IMR-90 (cell line): ENCODE data around the gene EPHA6. TPM values are rescaled to one million over a fixed set of nuclear protein-coding genes. Genes with fewer than 3 reads are reported as not detected.

Experiments
- ATAC-seq: fragments of 200-7000 bp; cut with Tn5 transposase; 2 replicates; pipeline ENCODE4 v1.9.1; 2020; ENCODE audit warnings: low read depth, mild to moderate bottlenecking, moderate library complexity
- BruUV-seq: library from RNA; stranded (reverse); fragments of 400-500 nt; replicated peaks from 2 replicates; lab custom pipeline; 2021; lab: Mats Ljungman, UMichigan
- CTCF ChIA-PET: fragments of 300-600 bp; formaldehyde crosslinking; extraction: SDS; loops from one replicate; lab custom pipeline; 2021; ENCODE audit warnings: antibody characterized with exemption; lab: Yijun Ruan, JAX
- POLR2A ChIA-PET: fragments of 300-600 bp; sonication (Branson Sonifier 250); formaldehyde crosslinking; loops from one replicate; lab custom pipeline; 2022; ENCODE audit warnings: antibody characterized with exemption; ENCODE audit not compliant: unreplicated experiment; lab: Charles Lee
- DNase-seq: peaks from one replicate; pipeline ENCODE4 v3.0.0; 2013
- H2AFZ ChIP-seq: replicated peaks from 2 replicates; pipeline ENCODE3; 2013; ENCODE audit warnings: low read length, mild to moderate bottlenecking; ENCODE audit not compliant: poor library complexity
- H2AK5ac ChIP-seq: 2 replicates; pipeline ENCODE4 v1.6.1; 2013; ENCODE audit warnings: low read depth, low read length, inconsistent platforms
- H2AK9ac ChIP-seq: replicated peaks from 2 replicates; pipeline ENCODE3; 2013; ENCODE audit warnings: mild to moderate bottlenecking, low read depth, low read length, moderate library complexity; ENCODE audit not compliant: poor library complexity
- H2BK120ac ChIP-seq: 2 replicates; pipeline ENCODE4 v1.6.1; 2013; ENCODE audit warnings: low read depth, low read length, inconsistent platforms
- H2BK15ac ChIP-seq: 3 replicates; pipeline ENCODE4 v1.6.1; 2013; ENCODE audit warnings: low read depth, low read length, inconsistent platforms
- H2BK20ac ChIP-seq: 2 replicates; pipeline ENCODE4 v1.6.1; 2013; ENCODE audit warnings: low read depth, mild to moderate bottlenecking, inconsistent platforms, low read length, moderate library complexity
- H2BK5ac ChIP-seq: 2 replicates; pipeline ENCODE4 v1.6.1; 2013; ENCODE audit warnings: mild to moderate bottlenecking, low read depth, low read length, inconsistent platforms; ENCODE audit not compliant: poor library complexity, severe bottlenecking
- H3K14ac ChIP-seq: replicated peaks from 2 replicates; pipeline ENCODE4 v1.6.1; 2013; ENCODE audit warnings: low read depth, low read length, inconsistent platforms
- H3K18ac ChIP-seq: 2 replicates; pipeline ENCODE4 v1.6.1; 2013; ENCODE audit warnings: low read depth, low read length, control low read depth
- H3K23ac ChIP-seq: 2 replicates; pipeline ENCODE4 v1.6.1; 2013; ENCODE audit warnings: low read depth, low read length, inconsistent platforms
- H3K27ac ChIP-seq: 2 replicates; pipeline ENCODE4 v1.5.1; 2013; ENCODE audit warnings: mild to moderate bottlenecking, control low read depth, low read length; ENCODE audit not compliant: insufficient read depth
- H3K27me3 ChIP-seq: 2 replicates; pipeline ENCODE4 v1.6.1; 2013; ENCODE audit warnings: low read length; ENCODE audit not compliant: control insufficient read depth, insufficient read depth
- H3K36me3 ChIP-seq: 2 replicates; pipeline ENCODE4 v1.6.1; 2013; ENCODE audit warnings: low read length, mixed read lengths; ENCODE audit not compliant: control insufficient read depth, insufficient read depth
- H3K4ac ChIP-seq: 2 replicates; pipeline ENCODE4 v1.6.1; 2013; ENCODE audit warnings: low read depth, low read length, inconsistent platforms
- H3K4me1 ChIP-seq: 2 replicates; pipeline ENCODE4 v1.6.1; 2013; ENCODE audit warnings: low read length, mixed read lengths; ENCODE audit not compliant: control insufficient read depth, insufficient read depth
- H3K4me2 ChIP-seq: 2 replicates; pipeline ENCODE4 v1.6.1; 2013; ENCODE audit warnings: low read depth, mild to moderate bottlenecking, control low read depth, low read length, moderate library complexity
- H3K4me3 ChIP-seq: 2 replicates; pipeline ENCODE4 v1.5.1; 2013; ENCODE audit warnings: low read depth, mild to moderate bottlenecking, control low read depth, low read length, moderate library complexity; ENCODE audit not compliant: insufficient read depth
- H3K56ac ChIP-seq: 2 replicates; pipeline ENCODE4 v1.6.1; 2013; ENCODE audit warnings: low read length, inconsistent platforms; ENCODE audit not compliant: insufficient read depth; ENCODE audit errors: extremely low read depth
- H3K79me1 ChIP-seq, 2 experiments: 2 replicates each; pipeline ENCODE4 v1.6.1; 2013; ENCODE audit warnings: low read length in 2 of 2, inconsistent platforms in 1 of 2, low read depth in 1 of 2
- H3K9ac ChIP-seq: 2 replicates; pipeline ENCODE4 v1.6.1; 2013; ENCODE audit warnings: low read depth, low read length, control low read depth
- H3K9me1 ChIP-seq: 2 replicates; pipeline ENCODE4 v1.6.1; 2013; ENCODE audit warnings: low read length, inconsistent platforms; ENCODE audit not compliant: insufficient read depth
- H3K9me3 ChIP-seq: 2 replicates; pipeline ENCODE4 v1.6.1; 2013; ENCODE audit warnings: low read length; ENCODE audit not compliant: control insufficient read depth, insufficient read depth
- H4K20me1 ChIP-seq: 2 replicates; pipeline ENCODE4 v1.6.1; 2013; ENCODE audit warnings: low read length, inconsistent platforms; ENCODE audit not compliant: insufficient read depth
- H4K5ac ChIP-seq: 2 replicates; pipeline ENCODE4 v1.6.1; 2013; ENCODE audit warnings: mild to moderate bottlenecking, low read depth, low read length, control low read depth
- H4K8ac ChIP-seq, 2 experiments: 2 replicates each; pipeline ENCODE4 v1.6.1; 2013; ENCODE audit warnings: low read depth in 2 of 2, low read length in 2 of 2, control low read depth in 1 of 2, inconsistent platforms in 1 of 2
- H4K91ac ChIP-seq: 2 replicates; pipeline ENCODE4 v1.6.1; 2013; ENCODE audit warnings: low read depth, low read length, inconsistent platforms; ENCODE audit not compliant: insufficient read depth
- BHLHE40 ChIP-seq: fragments of 150-350 bp; IDR thresholded peaks from 2 replicates; pipeline ENCODE4 v1.6.1; 2016; ENCODE audit warnings: mild to moderate bottlenecking, low read depth, low read length
- CEBPB ChIP-seq: IDR thresholded peaks from 2 replicates; pipeline ENCODE4 v1.6.1; 2012; ENCODE audit warnings: low read depth, low read length, improper control_type of control experiment
- CHD1 ChIP-seq: IDR thresholded peaks from 2 replicates; pipeline ENCODE4 v1.6.1; 2012; ENCODE audit warnings: low read depth, low read length, improper control_type of control experiment
- FOS ChIP-seq: fragments of 150-350 bp; IDR thresholded peaks from 2 replicates; pipeline ENCODE4 v1.6.1; 2016; ENCODE audit warnings: low read depth, low read length
- MAFK ChIP-seq: IDR thresholded peaks from 2 replicates; pipeline ENCODE4 v1.6.1; 2012; ENCODE audit warnings: low read depth, low read length, improper control_type of control experiment
- MAZ ChIP-seq: IDR thresholded peaks from 2 replicates; pipeline ENCODE4 v1.6.1; 2012; ENCODE audit warnings: low read depth, mild to moderate bottlenecking, low read length, improper control_type of control experiment, moderate library complexity, borderline replicate concordance
- MXI1 ChIP-seq: IDR thresholded peaks from 2 replicates; pipeline ENCODE4 v1.6.1; 2012; ENCODE audit warnings: low read depth, mild to moderate bottlenecking, low read length, moderate library complexity, borderline replicate concordance
- NFE2L2 ChIP-seq: fragments of 150-350 bp; IDR thresholded peaks from 2 replicates; pipeline ENCODE4 v1.6.1; 2016; ENCODE audit warnings: low read depth, mild to moderate bottlenecking, low read length
- POLR2A ChIP-seq: IDR thresholded peaks from 2 replicates; pipeline ENCODE4 v1.6.1; 2012; ENCODE audit warnings: mild to moderate bottlenecking, low read depth, low read length
- RAD21 ChIP-seq: IDR thresholded peaks from 2 replicates; pipeline ENCODE4 v1.6.1; 2012; ENCODE audit warnings: low read length, improper control_type of control experiment
- RCOR1 ChIP-seq: IDR thresholded peaks from 2 replicates; pipeline ENCODE4 v1.6.1; 2012; ENCODE audit warnings: mild to moderate bottlenecking, low read length, improper control_type of control experiment; ENCODE audit not compliant: insufficient replicate concordance
- RFX5 ChIP-seq: IDR thresholded peaks from 2 replicates; pipeline ENCODE4 v1.8.0; 2012; ENCODE audit warnings: low read depth, mild to moderate bottlenecking, low read length, moderate library complexity
- SMC3 ChIP-seq: fragments of 150-350 bp; IDR thresholded peaks from 2 replicates; pipeline ENCODE4 v1.6.1; 2016; ENCODE audit warnings: low read depth, mild to moderate bottlenecking, antibody characterized with exemption, low read length, moderate library complexity
- dilution Hi-C: fragments of 300-500 bp; cut with HindIII; formaldehyde crosslinking; loops from one replicate; pipeline ENCODE4 v1.14.3; 2018; ENCODE audit warnings: low sequenced_read_pairs; ENCODE audit not compliant: unreplicated experiment
- in situ Hi-C: fragments of 300-500 bp; cut with MboI; formaldehyde crosslinking; loops from 3 replicates; pipeline ENCODE4 v1.14.3; 2019; ENCODE audit warnings: low sequenced_read_pairs, inconsistent platforms, mixed read lengths
- intact Hi-C: fragments of 100-400 bp; cut with micrococcal nuclease; formaldehyde crosslinking; loops from 2 replicates; pipeline ENCODE4 v1.10.0; 2022
- polyA plus RNA-seq, 3 experiments: library from polyadenylated mRNA; depleted of rRNA; stranded (reverse); fragments of >200 nt; gene quantifications; 2 replicates each; pipeline ENCODE4 v1.2.3, GENCODE V29; 2012; ENCODE audit warnings: low replicate concordance in 1 of 3
- total RNA-seq: library from RNA; depleted of rRNA; stranded (reverse); fragments of >200 nt; gene quantifications from 2 replicates; pipeline ENCODE4 v1.2.3, GENCODE V29; 2012
- TF ChIP-seq, protein P1 (sequence below): fragments of 150-350 bp; IDR thresholded peaks from 2 replicates; pipeline ENCODE4 v1.6.1; 2017; ENCODE audit warnings: mild to moderate bottlenecking, antibody characterized with exemption, low read length, low read depth
- TF ChIP-seq, protein P2 (sequence below): conservative IDR thresholded peaks from 2 replicates; pipeline ENCODE4 v1.5.1; 2012; ENCODE audit warnings: mild to moderate bottlenecking, low read depth, low read length, improper control_type of control experiment
- TF ChIP-seq, protein P3 (sequence below): fragments of 150-350 bp; IDR thresholded peaks from 2 replicates; pipeline ENCODE4 v1.6.1; 2016; ENCODE audit warnings: low read depth, mild to moderate bottlenecking, low read length, moderate library complexity, borderline replicate concordance

The EPHA6 gene
- total and polyA plus RNA-seq, 2 of the 4 experiments (the other 2 are of a cell fraction): not detected

DNA sequence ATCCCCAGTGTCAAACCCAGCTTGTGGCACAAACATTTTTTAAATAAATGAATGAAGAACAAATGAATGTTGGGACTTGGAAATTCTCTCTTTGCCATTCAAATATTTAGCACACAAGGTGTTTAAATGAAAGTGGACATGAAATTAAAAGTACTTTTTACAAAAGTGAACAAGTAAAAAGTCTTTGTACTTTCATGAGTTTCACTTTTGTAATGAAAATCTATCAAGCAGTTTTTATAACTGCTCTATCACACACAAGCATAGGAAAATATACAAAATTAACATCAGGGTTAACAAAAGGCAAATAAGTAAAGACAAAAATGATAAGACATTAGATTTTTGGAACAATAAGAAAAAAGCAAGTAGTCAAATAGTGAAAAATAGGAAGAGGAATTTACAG is 866.3 kb downstream of the EPHA6 start:
- Histone ChIP-seq H3K9me1 (no peaks in the 10 kb centered on the region), H3K4me3 (no peak overlapping the region), H3K14ac (no peak overlapping the region), H2BK20ac (no peak overlapping the region), H2BK15ac (no peak overlapping the region), H2BK5ac (no peak overlapping the region), H2AK9ac (no peak overlapping the region), H3K27me3 (no peaks in the 10 kb centered on the region), H4K20me1 (no peaks in the 10 kb centered on the region), H2BK120ac (no peak overlapping the region), H3K4me2 (no peak overlapping the region), H4K91ac (no peak overlapping the region), H3K23ac (no peak overlapping the region), H3K36me3 (no peaks in the 10 kb centered on the region), H3K4me1 (no peaks in the 10 kb centered on the region), H3K79me1 (no peaks in the 10 kb centered on the region), H4K5ac (no peak overlapping the region), H3K9ac (no peak overlapping the region), H3K56ac (no peak overlapping the region), H3K27ac (no peak overlapping the region), H2AFZ (no peak overlapping the region), H3K9me3 (no peaks in the 10 kb centered on the region), H3K4ac (no peak overlapping the region), H4K8ac (no peak overlapping the region), H2AK5ac (no peak overlapping the region), H3K18ac (no peak overlapping the region)
- no TSS peak for BruUV-seq
- ChIA-PET POLR2A (no interaction called here), CTCF (no interaction called here)
- ATAC-seq (no peak), DNase-seq (no peak)
- TF ChIP-seq BHLHE40: no peak
- no peak for TF ChIP-seq CEBPB
- TF ChIP-seq RCOR1: no peak
- TF ChIP-seq, protein P1, sequence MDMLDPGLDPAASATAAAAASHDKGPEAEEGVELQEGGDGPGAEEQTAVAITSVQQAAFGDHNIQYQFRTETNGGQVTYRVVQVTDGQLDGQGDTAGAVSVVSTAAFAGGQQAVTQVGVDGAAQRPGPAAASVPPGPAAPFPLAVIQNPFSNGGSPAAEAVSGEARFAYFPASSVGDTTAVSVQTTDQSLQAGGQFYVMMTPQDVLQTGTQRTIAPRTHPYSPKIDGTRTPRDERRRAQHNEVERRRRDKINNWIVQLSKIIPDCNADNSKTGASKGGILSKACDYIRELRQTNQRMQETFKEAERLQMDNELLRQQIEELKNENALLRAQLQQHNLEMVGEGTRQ: no peak
- TF ChIP-seq, protein P2, sequence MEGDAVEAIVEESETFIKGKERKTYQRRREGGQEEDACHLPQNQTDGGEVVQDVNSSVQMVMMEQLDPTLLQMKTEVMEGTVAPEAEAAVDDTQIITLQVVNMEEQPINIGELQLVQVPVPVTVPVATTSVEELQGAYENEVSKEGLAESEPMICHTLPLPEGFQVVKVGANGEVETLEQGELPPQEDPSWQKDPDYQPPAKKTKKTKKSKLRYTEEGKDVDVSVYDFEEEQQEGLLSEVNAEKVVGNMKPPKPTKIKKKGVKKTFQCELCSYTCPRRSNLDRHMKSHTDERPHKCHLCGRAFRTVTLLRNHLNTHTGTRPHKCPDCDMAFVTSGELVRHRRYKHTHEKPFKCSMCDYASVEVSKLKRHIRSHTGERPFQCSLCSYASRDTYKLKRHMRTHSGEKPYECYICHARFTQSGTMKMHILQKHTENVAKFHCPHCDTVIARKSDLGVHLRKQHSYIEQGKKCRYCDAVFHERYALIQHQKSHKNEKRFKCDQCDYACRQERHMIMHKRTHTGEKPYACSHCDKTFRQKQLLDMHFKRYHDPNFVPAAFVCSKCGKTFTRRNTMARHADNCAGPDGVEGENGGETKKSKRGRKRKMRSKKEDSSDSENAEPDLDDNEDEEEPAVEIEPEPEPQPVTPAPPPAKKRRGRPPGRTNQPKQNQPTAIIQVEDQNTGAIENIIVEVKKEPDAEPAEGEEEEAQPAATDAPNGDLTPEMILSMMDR: no peak
- TF ChIP-seq, protein P3, sequence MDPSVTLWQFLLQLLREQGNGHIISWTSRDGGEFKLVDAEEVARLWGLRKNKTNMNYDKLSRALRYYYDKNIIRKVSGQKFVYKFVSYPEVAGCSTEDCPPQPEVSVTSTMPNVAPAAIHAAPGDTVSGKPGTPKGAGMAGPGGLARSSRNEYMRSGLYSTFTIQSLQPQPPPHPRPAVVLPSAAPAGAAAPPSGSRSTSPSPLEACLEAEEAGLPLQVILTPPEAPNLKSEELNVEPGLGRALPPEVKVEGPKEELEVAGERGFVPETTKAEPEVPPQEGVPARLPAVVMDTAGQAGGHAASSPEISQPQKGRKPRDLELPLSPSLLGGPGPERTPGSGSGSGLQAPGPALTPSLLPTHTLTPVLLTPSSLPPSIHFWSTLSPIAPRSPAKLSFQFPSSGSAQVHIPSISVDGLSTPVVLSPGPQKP: no peak
- no peak for TF ChIP-seq MXI1
- no peak for TF ChIP-seq RFX5
- no peak for TF ChIP-seq RAD21
- no peak for TF ChIP-seq CHD1
- no peak for TF ChIP-seq SMC3
- no peak for TF ChIP-seq MAZ
- TF ChIP-seq MAFK: no peak
- TF ChIP-seq POLR2A: no peak
- no peak for TF ChIP-seq NFE2L2
- no peak for TF ChIP-seq FOS
- in situ Hi-C loops (no loop called here), intact Hi-C loops (no loop called here), dilution Hi-C loops (no loop called here)
